Activated B cell treated with CpG ODN at 0.5 μM for 24 hours (primary cell): ENCODE results near the gene TMEM164. TPM values are rescaled to one million over a fixed set of nuclear protein-coding genes. Genes with fewer than 3 reads are reported as not detected.

Experiments used
- ATAC-seq: fragments of 200-7000 bp; cut with Tn5 transposase; one replicate; pipeline ENCODE4 v1.10.0; 2021; ENCODE audit warnings: low read depth, mild to moderate bottlenecking, moderate library complexity
- CTCF ChIA-PET: fragments of 350-600 bp; sonication (Branson Sonifier 250); formaldehyde crosslinking; loops from one replicate; lab custom pipeline; 2021; ENCODE audit warnings: antibody characterized with exemption; lab: Charles Lee
- POLR2A ChIA-PET: fragments of 350-600 bp; sonication (Branson Sonifier 250); formaldehyde crosslinking; loops from one replicate; lab custom pipeline; 2021; ENCODE audit warnings: antibody characterized with exemption; lab: Charles Lee
- DNase-seq: peaks from one replicate; pipeline ENCODE4 v3.0.0; 2022
- H3K27ac Mint-ChIP-seq: one replicate; pipeline ENCODE4 v1.8.0; 2020; ENCODE audit warnings: mixed read lengths
- H3K27me3 Mint-ChIP-seq: one replicate; pipeline ENCODE4 v1.8.0; 2021; ENCODE audit warnings: mixed read lengths
- H3K36me3 Mint-ChIP-seq: one replicate; pipeline ENCODE4 v1.8.0; 2021; ENCODE audit warnings: low read depth, mixed read lengths
- H3K4me1 Mint-ChIP-seq: one replicate; pipeline ENCODE4 v1.8.0; 2021; ENCODE audit warnings: mixed read lengths
- H3K4me3 Mint-ChIP-seq: one replicate; pipeline ENCODE4 v1.8.0; 2020; ENCODE audit warnings: mild to moderate bottlenecking, mixed read lengths
- H3K9me3 Mint-ChIP-seq: one replicate; pipeline ENCODE4 v1.8.0; 2020; ENCODE audit warnings: mixed read lengths
- intact Hi-C: fragments of 100-400 bp; cut with micrococcal nuclease; formaldehyde crosslinking; loops from one replicate; pipeline ENCODE4 v1.15.1; 2024
- total RNA-seq: library from RNA; stranded (reverse); gene quantifications from 2 replicates; pipeline ENCODE4 v1.2.3, GENCODE V29; 2022
- TF ChIP-seq, protein P1 (sequence below): fragments of 200-600 bp; IDR thresholded peaks from one replicate; pipeline ENCODE4 v1.8.0; 2022; ENCODE audit warnings: antibody characterized with exemption, mild to moderate bottlenecking

Gene TMEM164
- total RNA-seq, result 20.4 and 21.8 TPM in 2 replicates

DNA sequence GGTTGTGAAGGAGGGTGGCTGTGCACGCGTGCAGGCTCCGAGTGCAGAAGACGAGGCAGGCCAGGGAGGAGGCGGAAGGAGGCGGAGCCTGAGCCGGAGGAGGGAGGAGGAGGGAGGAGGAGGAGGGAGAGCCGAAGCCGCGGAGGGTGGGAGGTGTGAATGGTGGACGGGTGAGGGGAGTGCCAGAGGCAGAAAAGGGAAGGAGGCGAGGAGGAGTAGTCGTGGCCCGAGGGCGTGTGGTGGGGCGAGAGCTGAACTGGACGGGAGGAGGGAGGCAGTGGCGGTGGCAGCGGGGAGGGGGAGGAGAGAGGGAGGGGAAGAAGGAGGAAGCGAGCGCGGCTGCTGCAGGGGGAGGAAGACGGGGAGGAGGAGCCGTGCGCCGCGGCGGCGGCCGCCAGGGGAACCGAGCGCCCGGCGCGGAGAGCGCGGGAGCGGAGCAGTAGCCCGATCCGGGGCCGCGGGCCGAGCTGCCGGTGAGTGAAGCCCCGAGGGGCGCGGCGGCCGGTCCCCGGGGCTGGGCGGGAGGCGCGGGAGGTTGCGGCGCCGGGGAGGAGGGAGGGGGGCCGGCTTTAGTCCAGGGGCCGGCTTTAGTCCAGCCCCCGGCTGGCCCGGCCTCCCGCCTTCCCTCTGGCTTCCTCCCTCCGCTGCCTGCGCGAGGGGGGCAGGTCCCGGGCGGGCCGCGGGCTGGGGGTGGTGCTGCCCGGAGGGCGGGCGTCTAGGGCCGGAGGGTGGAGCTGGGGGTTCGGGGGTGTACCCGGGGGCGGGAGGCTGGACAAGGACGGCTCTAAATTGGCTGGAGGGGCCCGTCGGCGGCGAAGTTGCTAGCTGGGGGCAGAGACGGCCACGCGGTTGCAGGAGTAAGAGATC is at the start of gene TMEM164:
Gene TMEM164, plus strand, starts transcription at position 815 of the 867 bp plus-strand sequence. CDS start 661 bp downstream, outside the sequence.
- ChIA-PET CTCF (no interaction called here), POLR2A (interaction anchor here (0.6 to 2.5 kb wide), 7 partner anchors 8 to 466 kb away, joined by 3 to 8 read pairs (median 3); partner anchors contain the start of gene NXT2)
- Mint-ChIP-seq H3K27me3 (no peaks in the 10 kb centered on the region), H3K4me3 (peak within 1 kb of the TSS; percentile 87), H3K27ac (peak within 1 kb of the TSS; percentile 92), H3K4me1 (peaks cover 38% of the 10 kb centered on the region), H3K36me3 (peaks cover 2% of the 10 kb centered on the region), H3K9me3 (no peaks in the 10 kb centered on the region)
- DNase-seq, result peak; percentile 71
- TF ChIP-seq, protein P1, sequence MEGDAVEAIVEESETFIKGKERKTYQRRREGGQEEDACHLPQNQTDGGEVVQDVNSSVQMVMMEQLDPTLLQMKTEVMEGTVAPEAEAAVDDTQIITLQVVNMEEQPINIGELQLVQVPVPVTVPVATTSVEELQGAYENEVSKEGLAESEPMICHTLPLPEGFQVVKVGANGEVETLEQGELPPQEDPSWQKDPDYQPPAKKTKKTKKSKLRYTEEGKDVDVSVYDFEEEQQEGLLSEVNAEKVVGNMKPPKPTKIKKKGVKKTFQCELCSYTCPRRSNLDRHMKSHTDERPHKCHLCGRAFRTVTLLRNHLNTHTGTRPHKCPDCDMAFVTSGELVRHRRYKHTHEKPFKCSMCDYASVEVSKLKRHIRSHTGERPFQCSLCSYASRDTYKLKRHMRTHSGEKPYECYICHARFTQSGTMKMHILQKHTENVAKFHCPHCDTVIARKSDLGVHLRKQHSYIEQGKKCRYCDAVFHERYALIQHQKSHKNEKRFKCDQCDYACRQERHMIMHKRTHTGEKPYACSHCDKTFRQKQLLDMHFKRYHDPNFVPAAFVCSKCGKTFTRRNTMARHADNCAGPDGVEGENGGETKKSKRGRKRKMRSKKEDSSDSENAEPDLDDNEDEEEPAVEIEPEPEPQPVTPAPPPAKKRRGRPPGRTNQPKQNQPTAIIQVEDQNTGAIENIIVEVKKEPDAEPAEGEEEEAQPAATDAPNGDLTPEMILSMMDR, result no peak
- intact Hi-C loops, result loop anchor here (1.0 to 10.0 kb wide), 6 partner anchors 113 to 515 kb away; partner anchors contain the start of genes ACSL4 and AMMECR1
- ATAC-seq, result peak; percentile 74

DNA sequence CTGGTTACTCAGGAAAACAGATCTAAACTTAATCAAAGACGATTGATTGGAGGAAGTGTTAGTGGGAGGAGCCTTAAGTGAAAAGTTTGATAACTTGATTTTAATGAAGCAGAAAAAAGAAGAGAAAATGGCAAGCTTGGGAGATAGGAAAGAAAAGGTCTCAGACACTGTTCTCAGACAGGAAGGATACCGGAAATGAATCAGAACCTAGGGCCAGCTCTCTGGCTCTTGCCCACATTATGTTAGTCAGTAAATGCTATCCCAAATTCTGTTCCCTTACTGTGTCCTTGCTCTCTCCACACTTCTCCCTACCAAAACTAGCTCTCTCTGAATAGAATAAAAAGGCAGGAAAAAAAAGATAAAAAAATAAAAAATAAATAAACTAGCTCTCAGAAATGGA is 48.6 kb upstream of the TMEM164 start:
- H3K27ac Mint-ChIP-seq, result no peak overlapping the region
- ATAC-seq, result no peak
- no peak for DNase-seq
- TF ChIP-seq, protein P1, result no peak
- H3K4me1 Mint-ChIP-seq, result no peaks in the 10 kb centered on the region
- no peaks in the 10 kb centered on the region for H3K9me3 Mint-ChIP-seq
- no peak overlapping the region for H3K4me3 Mint-ChIP-seq
- intact Hi-C loops, result no loop called here
- ChIA-PET CTCF (no interaction called here), POLR2A (no interaction called here)
- H3K36me3 Mint-ChIP-seq, result no peaks in the 10 kb centered on the region
- H3K27me3 Mint-ChIP-seq, result no peaks in the 10 kb centered on the region

DNA sequence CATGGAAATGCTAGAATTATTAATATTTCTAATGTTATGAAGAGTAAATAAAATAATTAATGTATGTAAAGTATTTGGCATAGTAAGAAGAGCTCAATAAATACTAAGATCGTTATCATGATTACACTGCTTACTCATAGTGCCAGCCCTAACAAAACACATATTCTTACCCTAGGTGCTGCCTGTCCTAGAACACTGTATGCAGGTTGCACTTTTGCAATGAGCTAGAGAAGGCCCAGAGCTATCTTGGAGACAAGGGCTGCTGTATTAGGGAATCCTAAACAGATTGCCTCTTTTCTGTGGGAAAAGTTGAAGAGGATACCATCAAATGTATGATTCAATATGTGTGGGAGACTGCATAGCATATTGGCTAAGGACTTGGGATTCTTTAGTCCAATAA is 48.0 kb upstream of the TMEM164 start:
- CTCF ChIA-PET, result no interaction called here
- no peak for ATAC-seq
- no peaks in the 10 kb centered on the region for H3K9me3 Mint-ChIP-seq
- TF ChIP-seq, protein P1, result no peak
- H3K4me1 Mint-ChIP-seq, result no peaks in the 10 kb centered on the region
- H3K4me3 Mint-ChIP-seq, result no peak overlapping the region
- intact Hi-C loops, result no loop called here
- POLR2A ChIA-PET, result no interaction called here
- no peak for DNase-seq
- no peaks in the 10 kb centered on the region for H3K27me3 Mint-ChIP-seq
- no peak overlapping the region for H3K27ac Mint-ChIP-seq
- H3K36me3 Mint-ChIP-seq, result no peaks in the 10 kb centered on the region

DNA sequence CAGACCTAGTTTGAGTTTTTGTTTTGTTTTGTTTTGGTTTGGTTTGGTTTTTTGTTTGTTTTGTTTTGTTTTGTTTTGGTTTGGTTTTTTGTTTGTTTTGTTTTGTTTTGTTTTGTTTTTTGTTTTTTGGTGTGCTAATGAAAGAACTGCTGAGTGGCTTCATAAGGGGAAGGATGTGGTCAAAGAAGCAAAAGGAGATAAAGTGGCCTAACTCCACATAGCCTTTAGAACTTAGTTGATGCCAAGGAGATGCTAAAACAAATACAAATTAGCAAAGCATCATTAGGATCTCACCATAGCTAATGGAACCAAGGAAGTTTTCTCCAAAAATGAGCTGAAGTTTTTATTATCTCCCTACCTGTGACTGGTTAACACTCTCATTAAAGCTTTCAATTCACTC is 44.6 kb upstream of the TMEM164 start:
- intact Hi-C loops, result no loop called here

DNA sequence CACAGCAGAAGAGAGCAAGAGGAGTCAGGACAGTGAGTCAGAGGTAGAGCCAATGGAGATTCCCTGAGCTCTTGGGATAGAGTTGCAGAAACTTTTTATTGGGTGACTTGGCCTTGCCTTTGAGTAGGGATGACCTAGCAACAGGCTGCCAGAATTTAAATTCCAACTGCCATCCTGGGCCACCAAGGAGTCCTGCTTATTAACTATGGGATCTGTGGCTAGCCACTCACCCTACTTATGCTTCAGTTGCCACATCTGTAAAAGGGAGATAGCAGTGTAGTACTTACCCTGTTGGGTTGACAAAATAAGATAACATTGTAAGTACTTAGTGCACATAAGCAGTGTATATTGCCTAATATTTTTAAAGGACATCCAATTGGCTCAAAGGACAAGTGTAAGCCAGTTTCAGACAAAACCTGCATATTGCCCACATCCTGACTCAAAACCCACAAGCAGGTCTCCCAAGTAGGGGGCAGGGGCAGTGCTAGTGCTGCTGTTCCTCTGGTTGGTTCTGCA is 43.5 kb upstream of the TMEM164 start:
- Mint-ChIP-seq H3K36me3 (no peaks in the 10 kb centered on the region), H3K4me3 (no peak overlapping the region), H3K9me3 (no peaks in the 10 kb centered on the region), H3K4me1 (no peaks in the 10 kb centered on the region), H3K27me3 (no peaks in the 10 kb centered on the region), H3K27ac (no peak overlapping the region)
- ChIA-PET POLR2A (no interaction called here), CTCF (no interaction called here)
- intact Hi-C loops, result no loop called here
- ATAC-seq, result no peak
- TF ChIP-seq, protein P1, result no peak
- DNase-seq, result no peak

More for the DNA sequence above, 44.6 kb upstream of the TMEM164 start:
- H3K4me1 Mint-ChIP-seq, result no peaks in the 10 kb centered on the region
- ChIA-PET CTCF (no interaction called here), POLR2A (no interaction called here)
- DNase-seq, result no peak
- no peaks in the 10 kb centered on the region for H3K9me3 Mint-ChIP-seq
- no peaks in the 10 kb centered on the region for H3K36me3 Mint-ChIP-seq
- H3K4me3 Mint-ChIP-seq, result no peak overlapping the region
- TF ChIP-seq, protein P1, result no peak
- no peak for ATAC-seq
- no peaks in the 10 kb centered on the region for H3K27me3 Mint-ChIP-seq
- H3K27ac Mint-ChIP-seq, result no peak overlapping the region
